Measurements from ENCODE around the gene SLC39A13.

Gene SLC39A13

DNA sequence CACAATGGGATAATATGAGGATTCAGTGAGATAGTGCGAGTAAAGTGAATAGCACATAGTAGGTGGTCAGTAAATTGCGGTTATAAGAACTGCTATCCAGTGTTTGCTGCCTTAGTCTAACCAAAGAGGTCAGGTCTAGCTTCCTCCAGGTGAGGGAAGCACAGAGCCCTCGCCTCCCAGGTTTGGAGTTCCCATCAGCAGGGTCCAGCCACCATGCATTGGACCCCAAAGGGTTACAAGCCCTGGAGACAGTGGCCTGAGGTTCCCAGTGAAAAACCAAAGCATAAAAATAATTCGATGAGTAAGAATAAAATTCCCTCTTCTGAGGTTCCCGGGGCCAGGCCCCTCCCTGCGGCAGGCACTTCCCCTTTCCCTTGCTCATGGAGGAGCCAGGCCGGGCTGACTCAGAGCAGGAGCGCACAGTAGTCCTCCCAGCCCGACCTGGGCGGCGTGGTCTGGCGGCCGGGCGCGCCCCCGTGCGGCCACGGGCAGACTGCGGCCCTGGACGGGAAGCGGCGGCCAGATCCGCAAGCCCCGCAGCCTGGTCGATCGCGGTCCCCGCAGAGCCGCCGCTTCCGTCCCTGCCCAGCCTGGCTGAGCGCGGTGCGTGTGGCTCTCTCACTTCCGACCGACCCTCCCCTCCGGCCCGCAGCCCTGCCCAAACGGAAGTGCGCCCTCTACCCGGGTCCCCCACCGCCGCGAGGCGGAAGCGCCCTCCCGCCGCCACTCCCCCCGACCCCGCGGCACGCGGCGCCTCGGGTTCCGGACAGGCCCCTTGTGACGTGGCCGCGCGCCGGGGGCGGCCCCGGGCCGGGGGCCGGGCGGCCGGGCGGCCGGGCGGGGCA is at the start of gene SLC39A13:
Gene SLC39A13, plus strand, starts transcription at position 845 of the 845 bp plus-strand sequence. CDS start 1,505 bp downstream, outside the sequence.
- DNase-seq: peak; percentile 88

DNA sequence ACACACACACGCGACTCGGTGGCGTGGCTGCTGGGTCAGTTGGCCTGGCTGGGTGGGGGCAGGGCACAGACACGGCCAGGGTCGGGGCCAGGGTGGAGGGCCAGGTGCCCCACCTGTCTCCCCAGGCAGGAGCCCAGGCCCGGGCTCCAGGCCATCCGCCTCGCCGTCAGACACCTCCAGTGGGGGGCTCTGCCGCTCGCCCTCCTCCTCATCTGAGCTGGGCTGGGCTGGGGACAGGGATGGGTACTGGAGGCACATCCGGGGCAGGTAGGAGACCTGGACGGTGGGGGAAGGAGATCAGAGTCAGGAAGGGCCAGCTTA is 49.7 kb upstream of the SLC39A13 start:
- no peak for DNase-seq

DNA sequence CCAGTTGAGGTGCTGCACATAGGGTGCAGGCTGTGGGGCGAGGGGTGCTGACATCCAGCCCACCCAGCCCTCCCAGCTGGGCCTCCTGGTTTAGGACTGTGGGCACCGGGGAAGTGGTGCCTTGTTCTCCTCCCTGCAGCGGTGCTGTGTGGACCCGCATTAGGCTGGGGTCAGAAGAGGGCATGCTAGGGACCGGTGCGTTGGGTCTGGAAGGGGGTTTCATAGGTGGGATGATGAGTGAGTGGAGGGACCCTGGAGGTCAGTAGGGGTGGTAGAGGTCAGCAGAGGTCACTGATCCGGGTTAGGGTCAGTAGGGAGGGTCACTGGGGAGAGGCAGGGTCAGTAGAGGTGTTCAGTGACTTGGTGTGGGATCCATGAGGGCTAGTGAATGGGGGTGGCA is 49.2 kb upstream of the SLC39A13 start:
- DNase-seq: no peak

DNA sequence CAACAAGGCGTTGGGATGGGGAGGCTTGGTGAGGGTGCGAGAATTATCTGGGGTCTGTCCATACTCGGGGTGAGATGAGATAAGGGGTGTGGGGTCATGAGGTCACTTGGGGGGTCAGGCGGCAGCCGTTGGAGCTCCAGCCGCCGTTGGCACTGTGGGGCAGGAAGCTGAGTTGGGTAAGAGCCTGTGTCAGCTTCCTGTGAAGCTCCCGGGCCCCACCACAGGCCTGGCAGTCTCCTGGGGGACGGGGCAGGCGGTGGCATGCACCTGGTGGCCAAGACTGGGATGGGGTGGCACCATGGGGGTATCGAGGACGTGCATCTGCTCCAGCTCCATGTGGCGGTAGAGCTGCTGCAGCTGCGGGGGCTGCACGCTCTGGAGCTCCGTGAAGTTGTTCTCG is 48.8 kb upstream of the SLC39A13 start:
- DNase-seq: no peak

DNA sequence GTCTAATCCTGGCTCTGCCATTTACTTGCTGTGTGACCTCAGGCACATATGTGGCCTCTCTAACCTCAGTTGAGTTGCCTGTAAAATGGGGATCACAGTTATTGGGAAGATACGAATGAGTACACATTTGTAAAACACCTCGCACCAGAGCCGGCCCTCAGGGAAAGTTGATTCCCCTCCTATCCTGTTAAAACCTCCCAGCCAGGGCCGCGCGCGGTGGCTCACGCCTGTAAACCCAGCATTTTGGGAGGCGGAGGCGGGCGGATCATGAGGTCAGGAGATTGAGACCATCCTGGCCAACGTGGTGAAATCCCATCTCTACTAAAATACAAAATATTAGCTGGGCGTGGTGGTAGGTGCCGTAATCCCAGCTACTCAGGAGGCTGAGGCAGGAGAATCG is 48.0 kb upstream of the SLC39A13 start:
- no peak for DNase-seq

DNA sequence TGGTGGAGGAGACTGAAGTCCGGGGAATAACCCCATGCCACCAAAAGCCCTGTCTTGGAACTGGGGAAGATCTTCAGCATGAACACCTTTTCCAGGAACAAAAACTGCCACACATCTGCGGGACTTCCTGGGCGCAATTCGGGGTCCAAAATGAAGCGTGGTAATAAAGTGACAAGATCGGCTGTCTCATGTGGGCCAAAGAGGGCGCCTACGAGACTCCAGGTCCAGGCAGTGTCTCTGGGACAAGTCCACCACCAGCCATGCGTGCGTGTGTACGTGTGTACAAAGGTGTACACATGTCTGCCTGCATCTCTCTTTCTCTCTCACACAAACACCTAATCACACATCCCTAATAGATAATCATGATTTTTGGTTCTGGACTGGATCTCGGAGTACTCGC is 47.0 kb upstream of the SLC39A13 start:
- DNase-seq: no peak

DNA sequence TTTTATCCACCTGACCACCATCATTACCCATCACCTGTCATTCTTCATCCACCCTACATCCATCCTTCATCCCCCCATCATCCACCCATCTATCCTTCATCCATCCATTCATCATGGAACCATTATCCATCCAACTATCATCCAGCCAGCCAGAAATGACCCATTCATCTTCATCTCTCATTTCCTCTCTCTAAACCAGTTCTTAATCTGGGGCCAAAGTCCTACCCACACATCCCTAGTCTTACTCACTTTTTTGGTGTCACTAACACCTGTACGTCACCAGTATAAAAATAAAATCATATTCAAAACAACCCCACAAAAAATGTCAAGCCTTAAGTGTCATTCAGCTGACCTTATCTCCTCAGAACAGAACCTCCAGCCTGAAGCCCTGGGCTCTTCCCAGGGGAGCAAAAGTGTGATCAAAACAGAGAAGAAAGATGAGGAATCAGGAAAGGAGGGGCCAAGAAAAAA is 42.3 kb upstream of the SLC39A13 start:
- DNase-seq: no peak

DNA sequence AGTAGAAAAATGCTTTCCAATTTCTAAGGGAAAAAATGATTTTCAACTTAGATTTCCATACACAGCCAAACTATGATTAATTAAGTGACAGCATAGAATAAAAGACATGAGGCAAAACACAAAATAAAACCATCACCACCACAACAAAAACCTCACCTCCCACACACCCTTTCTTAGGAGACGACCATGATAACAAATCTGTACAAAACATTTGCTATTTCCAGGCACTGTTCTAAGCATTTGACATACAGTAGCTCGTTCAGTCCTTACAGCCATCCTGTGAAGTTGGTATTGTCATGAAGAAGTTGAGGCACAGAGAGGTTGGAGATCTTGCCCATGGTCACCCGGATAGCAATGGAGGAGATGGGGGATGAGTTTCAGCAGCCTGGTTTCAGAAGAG is 38.7 kb upstream of the SLC39A13 start:
- DNase-seq: no peak

DNA sequence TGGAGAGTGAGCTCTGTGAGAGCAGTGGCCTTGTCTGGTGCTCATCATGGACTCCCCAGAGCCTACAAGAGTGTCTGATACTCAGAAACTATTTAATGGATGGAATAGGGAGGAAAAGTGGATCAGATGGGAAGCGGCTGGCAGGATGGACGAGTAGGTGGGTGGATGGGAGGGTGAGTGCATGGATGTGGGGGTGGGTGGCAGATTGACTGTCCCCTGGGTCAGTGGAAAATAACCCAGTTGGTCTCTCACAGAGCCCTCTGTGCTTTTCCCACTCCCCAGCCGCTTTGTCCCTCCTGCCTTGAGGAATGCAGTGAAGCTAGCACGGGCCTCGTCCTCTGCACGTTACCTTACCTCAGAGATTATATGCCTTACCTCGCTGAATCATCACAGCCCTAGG is 36.0 kb upstream of the SLC39A13 start:
- no peak for DNase-seq

DNA sequence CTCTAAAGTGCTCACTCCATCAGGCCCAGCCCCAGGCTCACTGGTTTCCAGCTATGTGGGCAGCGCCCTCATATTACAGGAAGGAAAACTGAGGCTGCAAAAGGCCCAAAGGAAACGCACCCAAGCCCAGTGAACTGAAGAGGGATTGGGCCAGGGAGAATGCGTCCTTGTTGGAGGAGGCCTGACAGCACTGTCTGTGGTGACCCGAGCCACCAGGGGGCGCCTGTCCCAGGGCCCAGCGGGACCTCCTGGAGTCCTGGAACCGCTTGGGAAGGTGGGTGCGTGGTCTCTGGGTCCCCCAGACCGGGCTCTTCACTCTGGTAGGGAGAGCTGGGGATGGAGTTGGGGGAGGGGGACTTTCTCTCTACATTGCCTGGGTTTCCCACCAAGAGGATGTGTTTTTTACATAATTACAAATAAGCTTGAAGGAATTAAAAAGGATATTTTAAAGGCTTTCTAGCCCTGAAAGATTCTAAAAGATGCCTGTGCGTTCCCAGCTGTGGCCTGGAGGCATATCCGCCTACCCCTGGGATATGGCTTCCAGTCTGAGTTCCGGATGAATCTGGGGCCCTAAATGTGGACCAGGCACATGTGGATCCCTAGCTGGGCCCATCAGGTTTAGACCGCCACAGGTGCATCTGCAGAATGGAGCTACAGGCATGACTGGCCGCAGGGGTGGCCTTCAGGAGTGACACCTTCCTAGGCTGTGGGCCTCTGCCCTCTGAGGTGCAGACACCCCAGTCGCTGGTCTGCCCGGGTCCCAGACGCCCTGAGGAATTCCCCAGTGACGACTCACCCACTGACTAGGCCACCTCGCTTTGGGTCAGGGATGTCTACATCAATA is 34.3 kb upstream of the SLC39A13 start:
- DNase-seq: peak; percentile 86

DNA sequence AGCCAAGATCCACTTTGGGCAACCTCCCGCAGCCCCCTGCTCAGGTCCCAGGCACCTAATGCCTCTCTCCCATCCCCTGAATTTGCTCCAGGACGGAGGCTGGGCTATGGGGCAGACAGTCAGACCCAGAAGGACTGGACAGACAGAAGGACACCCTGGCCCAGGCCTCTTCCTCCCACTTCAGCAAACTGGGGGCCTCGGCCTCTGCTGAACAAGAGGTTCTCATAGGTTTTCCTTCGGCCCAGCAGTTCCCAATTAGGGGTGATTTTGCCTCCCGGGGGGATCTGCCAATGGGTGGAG is 33.7 kb upstream of the SLC39A13 start:
- no peak for DNase-seq

DNA sequence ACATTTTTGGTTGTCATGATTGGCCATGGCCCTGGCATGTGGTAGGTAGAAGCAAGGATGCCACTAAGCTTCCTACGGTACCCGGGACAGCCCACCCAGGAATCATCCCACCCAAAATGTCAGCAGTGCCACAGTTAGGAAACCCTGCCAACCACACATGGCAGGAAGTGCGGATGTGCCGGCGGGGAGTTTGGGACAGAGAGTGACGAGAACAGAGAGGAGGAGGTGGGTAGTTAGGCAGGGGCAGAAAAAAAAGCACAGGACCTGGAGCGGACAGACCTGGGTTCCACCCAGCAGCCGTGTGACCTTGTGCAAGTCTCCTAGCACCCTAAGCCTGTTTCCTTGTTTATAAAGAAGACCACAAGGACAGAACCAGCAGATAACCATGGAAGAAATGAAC is 33.4 kb upstream of the SLC39A13 start:
- no peak for DNase-seq

DNA sequence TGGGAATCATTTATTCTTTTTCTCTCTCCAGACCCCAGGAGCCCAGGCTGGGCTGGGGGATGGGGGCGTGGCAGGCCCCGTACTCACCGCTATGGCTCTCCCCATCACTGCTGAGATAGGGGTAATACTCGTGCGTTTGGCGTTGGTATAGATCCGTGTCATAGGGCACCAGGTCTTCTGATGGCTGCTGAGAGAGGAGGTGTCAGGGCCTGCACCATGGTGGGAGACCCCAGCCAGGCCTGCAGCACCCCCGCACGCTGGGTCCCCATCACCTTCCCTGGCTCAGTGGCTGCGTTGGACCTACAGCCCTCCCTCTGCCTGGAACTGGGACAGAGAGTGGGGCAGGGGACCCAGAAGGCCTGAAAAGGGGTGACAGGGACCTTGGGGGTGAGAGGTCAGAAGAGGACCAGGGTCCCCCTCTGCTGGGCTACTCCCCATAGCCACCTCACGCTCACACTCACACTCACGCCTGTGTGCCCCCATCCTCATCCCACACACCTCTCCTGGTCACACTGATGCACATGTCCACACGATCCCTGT is 32.8 kb upstream of the SLC39A13 start:
- DNase-seq: no peak

DNA sequence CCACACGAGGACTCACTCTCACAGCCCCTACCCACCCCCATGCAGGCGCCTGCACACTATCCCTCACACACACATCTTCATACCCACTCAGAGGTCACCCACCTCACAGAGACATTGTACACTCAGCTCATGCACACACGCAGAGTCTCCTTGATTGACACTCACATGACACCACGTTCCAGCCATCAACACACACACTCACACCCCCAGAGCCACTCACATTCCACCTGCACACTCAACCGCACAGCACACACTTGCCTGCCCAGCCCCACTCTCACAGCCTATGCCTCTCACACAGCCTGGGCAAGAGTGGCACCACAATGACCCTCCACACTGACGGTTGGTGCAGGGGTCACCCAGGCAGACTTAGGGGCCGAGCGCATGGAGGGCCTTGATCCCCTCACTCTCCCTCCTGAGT is 32.3 kb upstream of the SLC39A13 start:
- DNase-seq: no peak

DNA sequence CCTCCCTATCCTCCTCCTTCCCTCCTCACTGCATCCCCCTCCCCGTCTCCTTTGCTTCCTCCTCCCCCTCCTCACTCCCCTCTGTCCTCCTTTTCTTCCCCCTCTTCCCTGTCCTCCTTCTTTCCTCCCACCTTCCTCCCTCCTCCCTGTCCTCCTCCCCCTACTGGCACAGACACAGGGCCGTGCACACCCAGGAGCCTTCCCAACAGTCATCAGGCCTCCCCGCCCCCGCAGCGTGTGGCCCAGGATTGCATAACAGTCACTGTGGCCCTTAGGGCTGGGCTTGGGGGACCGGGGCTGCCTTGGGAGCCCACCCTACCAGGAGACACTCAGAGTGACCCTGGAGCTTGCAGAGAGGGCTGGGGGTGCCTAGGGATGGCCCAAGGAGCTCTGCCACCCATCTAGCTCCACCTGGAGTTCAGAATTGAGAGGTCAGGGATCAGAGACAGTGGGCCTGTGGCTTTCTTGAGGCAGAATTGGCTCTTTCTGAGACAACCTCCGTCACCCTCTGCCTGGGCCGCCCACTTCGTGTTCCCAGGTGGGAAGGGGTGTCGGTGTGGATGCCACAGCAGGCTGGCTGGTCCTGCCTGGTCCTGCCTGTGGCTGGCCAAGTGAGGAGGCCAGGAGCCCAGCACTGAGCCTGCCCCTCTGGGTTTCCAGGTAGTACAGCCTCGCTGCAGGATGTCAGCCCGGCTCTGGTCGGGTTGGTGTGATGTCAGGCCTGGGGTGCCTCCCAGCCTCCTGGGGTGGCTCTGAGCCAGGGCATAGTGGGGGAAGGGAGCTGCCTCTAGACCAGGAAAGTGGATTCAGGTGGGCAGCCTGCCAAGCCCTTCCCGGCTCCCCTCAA is 31.6 kb upstream of the SLC39A13 start:
- DNase-seq: no peak

DNA sequence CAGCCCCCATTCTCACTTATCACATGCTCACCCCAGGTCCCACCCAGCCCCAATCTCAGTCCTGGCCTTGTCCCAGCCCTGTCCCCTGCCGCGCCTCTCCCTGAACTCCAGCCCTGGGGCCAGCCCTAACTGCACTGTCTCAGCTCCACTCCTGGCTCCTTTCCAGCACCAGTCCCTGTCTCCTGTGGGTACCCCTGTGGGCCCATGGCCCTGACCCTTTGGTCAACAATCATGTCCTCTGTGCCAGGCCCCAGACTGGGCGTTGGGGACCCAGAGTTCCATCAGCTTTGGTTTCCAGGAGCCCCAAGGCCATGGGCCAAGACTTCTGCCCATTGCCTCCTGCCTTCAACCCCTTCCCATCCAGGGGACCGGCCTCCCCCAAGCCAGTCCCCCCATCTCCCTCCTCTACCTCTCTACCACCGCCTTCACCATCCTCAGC is 30.8 kb upstream of the SLC39A13 start:
- DNase-seq: no peak

DNA sequence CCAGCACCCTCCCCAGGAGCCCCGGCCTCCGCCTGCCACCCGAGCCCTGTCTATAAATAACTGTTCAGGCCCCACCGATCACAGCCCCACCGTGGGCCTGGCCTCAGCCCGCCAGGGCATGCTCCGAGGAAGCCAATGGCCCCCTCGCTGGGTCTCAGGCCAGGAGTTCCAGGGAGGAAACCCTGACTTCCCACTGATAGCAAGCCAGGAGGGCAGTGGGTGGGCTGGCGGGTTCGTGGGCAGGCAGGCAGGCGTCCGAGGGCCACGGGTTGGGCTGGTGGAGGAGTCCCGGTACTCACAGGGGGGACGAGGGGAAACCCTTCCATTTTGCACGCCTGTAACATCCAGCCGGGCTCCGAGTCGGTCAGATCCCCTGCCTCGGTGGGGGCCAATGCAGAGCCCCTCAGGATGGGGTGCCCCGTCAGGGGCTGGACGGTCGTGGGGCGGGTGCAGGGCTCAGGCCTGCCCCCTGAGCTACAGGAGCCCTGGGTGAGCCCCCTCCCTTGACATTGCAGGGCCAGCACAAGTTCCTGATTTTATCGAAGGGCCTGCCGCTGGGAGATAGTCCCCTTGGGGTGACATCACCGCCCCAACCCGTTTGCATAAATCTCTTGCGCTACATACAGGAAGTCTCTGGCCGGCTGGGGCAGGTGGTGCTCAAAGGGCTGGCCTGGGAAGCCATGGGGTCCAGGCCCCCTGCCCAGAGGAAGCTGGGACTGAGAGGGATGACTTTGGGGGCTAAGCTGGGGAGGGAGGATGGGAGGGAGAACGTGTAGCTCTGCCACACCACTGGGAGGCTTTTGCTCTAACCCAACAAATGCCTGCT is 30.2 kb upstream of the SLC39A13 start, which contains the start of gene SPI1:
Gene SPI1, minus strand, starts transcription at position 538 of the 826 bp plus-strand sequence. Its CDS starts 194 bp downstream, at position 344.
- no peak for DNase-seq

DNA sequence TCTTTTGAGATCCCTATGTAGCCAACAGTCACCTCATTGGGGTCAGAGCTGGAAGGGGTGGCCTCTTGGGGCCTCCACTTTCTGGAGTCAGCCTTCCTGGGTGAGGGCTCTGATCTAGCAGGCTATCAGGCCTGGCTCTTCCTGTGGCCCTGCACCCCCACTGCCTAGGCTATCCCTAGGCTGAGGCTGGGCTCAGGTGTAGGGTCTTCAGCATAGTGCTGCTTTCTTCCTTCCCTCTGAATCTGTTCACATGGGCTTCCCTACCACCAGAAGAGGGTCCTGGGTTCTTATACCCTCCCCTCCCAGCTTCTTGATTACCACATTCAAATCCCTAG is 29.6 kb upstream of the SLC39A13 start:
- no peak for DNase-seq

DNA sequence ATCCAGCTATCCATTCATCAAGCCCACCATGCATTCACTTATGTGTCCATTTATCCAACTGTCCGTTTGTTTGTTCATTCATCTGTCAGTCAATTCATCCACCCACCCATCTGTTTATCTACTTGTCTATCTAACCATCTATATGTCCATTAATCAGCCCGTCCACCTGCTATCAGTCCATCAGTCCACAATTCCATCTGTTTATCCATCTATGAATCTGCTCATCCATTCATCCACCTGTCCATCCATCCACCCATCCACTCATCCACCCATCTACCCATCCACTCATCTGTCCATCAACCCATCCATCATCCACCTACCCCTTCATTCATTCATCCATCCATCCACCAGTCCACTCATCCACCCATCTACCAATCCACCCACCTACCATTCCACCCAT is 29.1 kb upstream of the SLC39A13 start:
- no peak for DNase-seq

DNA sequence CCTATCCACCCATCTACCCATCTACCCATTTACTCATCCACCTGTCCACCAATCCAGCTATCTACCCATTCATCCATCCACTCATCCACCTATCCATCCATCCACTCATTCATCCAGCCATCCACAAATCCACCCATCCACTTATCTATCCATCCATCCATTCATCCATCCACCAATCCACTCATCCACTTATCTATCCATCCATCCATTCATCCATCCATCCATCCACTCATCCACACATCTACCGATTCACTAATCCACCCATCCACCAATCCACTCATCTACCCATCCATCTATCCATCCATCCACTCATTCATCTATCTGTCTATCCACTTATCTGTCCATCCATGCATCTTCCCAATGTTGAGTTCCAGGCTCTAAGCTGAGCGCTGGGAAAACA is 28.3 kb upstream of the SLC39A13 start:
- DNase-seq: no peak

DNA sequence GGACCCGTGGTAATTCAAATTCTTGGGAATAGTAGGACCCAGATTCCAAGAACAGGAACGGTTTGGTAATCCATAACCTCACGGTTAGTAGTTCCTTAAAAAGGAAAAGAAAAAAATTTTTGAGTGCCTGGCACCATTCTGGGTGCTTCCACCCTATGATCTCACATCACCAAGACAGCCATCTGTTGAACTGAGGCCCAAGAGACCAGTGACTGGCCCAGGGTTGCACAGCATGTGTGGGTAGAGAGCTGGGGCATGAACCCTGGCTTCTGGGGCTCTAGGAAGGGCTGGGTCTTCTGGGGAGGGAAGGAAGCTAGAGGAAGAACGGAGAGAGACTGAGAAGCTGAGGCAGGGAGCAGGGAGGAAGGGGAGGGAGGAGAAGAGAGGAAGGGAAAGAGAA is 25.3 kb upstream of the SLC39A13 start:
- DNase-seq: no peak

DNA sequence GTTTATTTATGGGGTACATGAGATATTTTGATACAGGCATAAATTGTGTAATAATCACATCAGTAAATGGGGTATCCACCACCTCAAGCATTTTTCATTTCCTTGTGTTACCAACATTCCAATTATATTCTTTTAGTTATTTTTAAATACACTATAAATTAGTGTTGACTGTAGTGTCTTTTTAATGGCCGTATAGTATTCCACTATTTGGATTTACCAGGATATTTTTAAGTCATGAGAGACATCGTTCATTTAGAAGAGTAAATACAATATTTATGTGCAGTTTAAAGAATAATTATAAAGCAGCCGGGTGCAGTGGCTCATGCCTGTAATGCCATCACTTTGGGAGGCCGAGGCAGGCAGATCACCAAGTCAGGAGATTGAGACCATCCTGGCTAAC is 23.9 kb upstream of the SLC39A13 start:
- no peak for DNase-seq
